ENCODE data around the gene STK11.

GRCh38 chr19:1234955-1235380 lies 29.4 kb downstream of the STK11 start:
- TF ChIP-seq CTCF (IDR thresholded peaks at IDR 0.05; ENCODE audit: insufficient read depth, low read length): no peak
- TF ChIP-seq REST (IDR thresholded peaks at IDR 0.05; ENCODE audit: insufficient replicate concordance, low read depth): no peak
- no peak for TF ChIP-seq POLR2AphosphoS5 (IDR thresholded peaks at IDR 0.05; ENCODE audit: low read depth)

All from HL-60 (cell line).